Lower leg skin (tissue), 4 donors: ENCODE measurements around the gene ITGA3. TPM values are rescaled to one million over a fixed set of nuclear protein-coding genes. Genes with fewer than 3 reads are reported as not detected.

ENCODE experiments used
- DNase-seq, 2 donors: peaks; one replicate each; pipeline ENCODE4 v3.0.0-alpha.2; 2019; ENCODE audit warnings: low spot score in 2 of 2
- H3K4me3 ChIP-seq: fragments of 200-600 bp; sonication (generic); 2 replicates; pipeline ENCODE4 v1.5.1; 2017; ENCODE audit warnings: mild to moderate bottlenecking, low read depth; ENCODE audit not compliant: poor library complexity, severe bottlenecking
- POLR2A ChIP-seq, 2 donors: fragments of 450-650 bp; IDR thresholded peaks; one replicate each; pipeline ENCODE4 v1.6.1; 2016 to 2017; ENCODE audit warnings: antibody characterized with exemption in 2 of 2, mild to moderate bottlenecking in 1 of 2, moderate library complexity in 1 of 2
- WGBS, 2 donors: methylation state at CpG; one replicate each; pipeline ENCODE4 v1.1.5; 2018; 5-methylcytosine and 5-hydroxymethylcytosine counted together
- intact Hi-C: fragments of 100-400 bp; cut with DNase I; formaldehyde crosslinking; loops from one replicate; pipeline ENCODE4 v1.15.0; 2023; ENCODE audit warnings: low total_unique reads
- total RNA-seq, 4 donors: library from RNA; depleted of rRNA; stranded (reverse); fragments of >200 nt; gene quantifications; one replicate each; pipeline ENCODE4 v1.1.0, GENCODE V29; 2016
- TF ChIP-seq, protein P1 (sequence below), 3 donors: fragments of 450-650 bp; IDR thresholded peaks; one replicate each; pipeline ENCODE4 v1.5.1; 2016; ENCODE audit warnings: antibody characterized with exemption in 3 of 3, mild to moderate bottlenecking in 3 of 3, moderate library complexity in 2 of 3

ITGA3 gene
- total RNA-seq, 4 donors from 2014 or later = 99.7 to 148 (median 121) TPM

DNA sequence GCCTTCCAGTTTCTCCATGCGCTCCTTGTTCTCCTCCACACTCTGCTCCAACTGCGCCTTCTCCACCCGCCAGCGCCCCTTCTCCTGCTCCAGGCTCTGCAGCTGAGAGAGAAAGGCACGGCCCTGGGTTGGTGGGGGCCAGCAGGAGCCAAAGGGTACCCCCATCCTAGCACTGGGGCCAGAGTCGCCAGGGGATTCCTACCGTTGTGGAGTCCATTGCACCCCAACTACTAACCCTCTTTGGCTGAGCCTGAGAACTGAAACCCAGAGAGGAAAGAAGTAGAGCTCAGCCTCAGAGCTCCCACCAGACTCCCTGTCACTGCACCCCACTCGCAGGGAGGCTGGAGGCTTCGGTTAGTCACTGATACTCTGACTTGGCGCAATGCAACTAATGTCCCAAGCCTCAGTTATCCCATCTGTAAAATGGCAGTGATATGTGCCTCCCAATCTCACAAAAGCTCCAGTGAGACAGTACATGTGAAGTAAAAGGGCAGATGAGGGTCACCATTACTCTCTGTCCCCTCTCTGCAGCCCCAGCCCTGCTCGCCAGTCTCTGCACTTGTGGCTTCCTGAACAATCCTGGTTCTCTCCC is 80.3 kb downstream of the ITGA3 start:
- no peak overlapping the region for H3K4me3 ChIP-seq
- TF ChIP-seq, protein P1, sequence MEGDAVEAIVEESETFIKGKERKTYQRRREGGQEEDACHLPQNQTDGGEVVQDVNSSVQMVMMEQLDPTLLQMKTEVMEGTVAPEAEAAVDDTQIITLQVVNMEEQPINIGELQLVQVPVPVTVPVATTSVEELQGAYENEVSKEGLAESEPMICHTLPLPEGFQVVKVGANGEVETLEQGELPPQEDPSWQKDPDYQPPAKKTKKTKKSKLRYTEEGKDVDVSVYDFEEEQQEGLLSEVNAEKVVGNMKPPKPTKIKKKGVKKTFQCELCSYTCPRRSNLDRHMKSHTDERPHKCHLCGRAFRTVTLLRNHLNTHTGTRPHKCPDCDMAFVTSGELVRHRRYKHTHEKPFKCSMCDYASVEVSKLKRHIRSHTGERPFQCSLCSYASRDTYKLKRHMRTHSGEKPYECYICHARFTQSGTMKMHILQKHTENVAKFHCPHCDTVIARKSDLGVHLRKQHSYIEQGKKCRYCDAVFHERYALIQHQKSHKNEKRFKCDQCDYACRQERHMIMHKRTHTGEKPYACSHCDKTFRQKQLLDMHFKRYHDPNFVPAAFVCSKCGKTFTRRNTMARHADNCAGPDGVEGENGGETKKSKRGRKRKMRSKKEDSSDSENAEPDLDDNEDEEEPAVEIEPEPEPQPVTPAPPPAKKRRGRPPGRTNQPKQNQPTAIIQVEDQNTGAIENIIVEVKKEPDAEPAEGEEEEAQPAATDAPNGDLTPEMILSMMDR (IDR thresholded peaks at IDR 0.05) = no peak
- no peak for TF ChIP-seq POLR2A (IDR thresholded peaks at IDR 0.05)
- no peak for DNase-seq
- 89 to 93% methylated on average over 11 of the region's 11 CpGs for WGBS, 2 donors
- intact Hi-C loops = no loop called here

DNA sequence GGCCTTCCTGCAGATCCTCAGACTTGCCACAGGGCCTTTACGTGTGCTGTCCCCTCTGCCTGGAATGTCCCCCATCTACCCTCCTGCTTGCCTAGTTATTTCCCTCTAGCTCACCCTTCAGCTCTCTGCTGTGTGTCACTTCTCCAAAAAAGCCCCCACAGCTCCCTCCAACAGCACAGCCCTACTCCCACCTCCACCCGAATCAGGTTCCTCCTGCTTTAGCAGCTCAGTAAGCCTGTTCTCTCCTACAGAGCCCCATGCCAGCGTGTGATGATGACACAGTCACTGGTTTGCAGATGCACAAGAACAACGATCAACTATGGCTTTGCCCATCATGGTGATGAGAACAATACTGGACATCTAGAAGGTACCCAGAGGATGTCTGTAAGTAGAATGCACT is 81.1 kb downstream of the ITGA3 start:
- DNase-seq = no peak
- H3K4me3 ChIP-seq = no peak overlapping the region
- intact Hi-C loops = no loop called here
- WGBS, 2 donors = 86 to 88% methylated on average over 4 of the region's 4 CpGs
- TF ChIP-seq, protein P1 (IDR thresholded peaks at IDR 0.05) = no peak
- TF ChIP-seq POLR2A (IDR thresholded peaks at IDR 0.05) = no peak

DNA sequence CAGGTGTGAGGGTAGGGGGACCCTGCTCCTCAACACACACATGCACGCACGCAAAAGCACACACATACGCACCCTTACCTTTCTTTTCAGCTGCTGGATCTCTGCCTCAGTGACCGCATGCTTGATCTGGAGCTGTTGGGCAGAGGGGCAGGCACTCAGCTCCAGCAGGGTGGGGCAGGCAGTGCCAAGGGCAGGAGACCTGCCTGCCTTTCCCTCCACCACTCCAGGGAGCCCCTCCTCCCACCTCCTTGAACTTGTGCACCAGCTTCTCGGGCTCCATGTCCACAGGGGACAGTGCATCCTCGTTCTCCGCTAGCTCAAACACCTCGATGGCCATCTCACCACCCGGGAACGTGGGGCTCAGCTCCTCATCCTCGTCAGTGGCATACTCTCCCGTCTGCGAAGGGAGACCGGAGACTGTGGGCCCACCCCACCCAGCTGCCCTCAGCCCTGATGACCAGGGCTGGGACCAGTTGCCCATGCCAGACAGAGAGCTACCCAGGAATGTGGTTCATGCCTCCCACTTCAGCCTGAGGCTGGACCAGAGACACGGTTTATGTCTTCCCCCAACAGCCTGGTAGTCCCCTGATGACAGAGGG is 83.4 kb downstream of the ITGA3 start:
- TF ChIP-seq POLR2A (IDR thresholded peaks at IDR 0.05) = no peak
- TF ChIP-seq, protein P1 (IDR thresholded peaks at IDR 0.05) = no peak
- WGBS, 2 donors = 85 to 87% methylated on average over 15 of the region's 15 CpGs
- H3K4me3 ChIP-seq = no peak overlapping the region
- DNase-seq = no peak
- intact Hi-C loops = no loop called here

Other genes with a start within 250 kb of the ITGA3 start
- not detected for gene TAC4, start 208.0 kb upstream of the ITGA3 start, total RNA-seq
- 1 to 10 TPM; 1.9 to 3.3 (median 2.5) TPM for gene DLX4, start 86.9 kb upstream of the ITGA3 start, total RNA-seq
- 10 to 100 TPM; 28.8 to 36.5 (median 29.9) TPM for gene DLX3, start 60.9 kb upstream of the ITGA3 start, total RNA-seq
- 10 to 100 TPM; 35.6 to 86.6 (median 57.0) TPM for gene PDK2, start 39.2 kb downstream of the ITGA3 start, total RNA-seq
- gene SAMD14, start 74.0 kb downstream of the ITGA3 start, total RNA-seq = under 1 TPM in 1 of 4 donors, not detected in 3; 0.39 TPM
- gene PPP1R9B, start 94.6 kb downstream of the ITGA3 start, total RNA-seq = 10 to 100 TPM; 20.7 to 31.9 (median 29.5) TPM
- gene SGCA, start 109.9 kb downstream of the ITGA3 start, total RNA-seq = 1 to 10 TPM; 1.0 to 9.9 (median 5.6) TPM
- gene COL1A1, start 145.5 kb downstream of the ITGA3 start, total RNA-seq = 10 to 100 TPM; 15.0 to 90.5 (median 25.8) TPM
- gene TMEM92, start 218.4 kb downstream of the ITGA3 start, total RNA-seq = 1 to 10 TPM in 1 of 4 donors, not detected in 3; 3.1 TPM